ENCODE measurements around the gene ARL15. TPM values are rescaled to one million over a fixed set of nuclear protein-coding genes. Genes with fewer than 3 reads are reported as not detected.

The ARL15 gene
- total RNA-seq, 1 donor from 2014 or later, result 20.3 TPM

- DNase-seq, result no peak
- intact Hi-C loops (cut with DNase I), result no loop called here
- peak; percentile 64 for ATAC-seq (ENCODE audit: poor library complexity)
These were observed 86.1 kb downstream of the ARL15 start for GRCh38 chr5:54224103-54224826.

- intact Hi-C loops (cut with DNase I), result no loop called here
- no peak for ATAC-seq (ENCODE audit: poor library complexity)
- DNase-seq, result no peak
These were observed 88.0 kb downstream of the ARL15 start for GRCh38 chr5:54222336-54222735.

GRCh38 chr5:54221135-54221534 is 89.2 kb downstream of the ARL15 start:
- no peak for ATAC-seq (ENCODE audit: poor library complexity)
- DNase-seq, result no peak
- intact Hi-C loops (cut with DNase I), result no loop called here

GRCh38 chr5:54220230-54221040 is 89.9 kb downstream of the ARL15 start:
- no peak for ATAC-seq (ENCODE audit: poor library complexity)
- DNase-seq, result no peak
- intact Hi-C loops (cut with DNase I), result no loop called here

GRCh38 chr5:54217826-54218503 is 92.4 kb downstream of the ARL15 start:
- intact Hi-C loops (cut with DNase I), result loop anchor here (5.0 kb wide), 2 partner anchors 741 to 1046 kb away; no protein-coding TSS in a partner anchor
- DNase-seq (no peak), ATAC-seq (ENCODE audit: poor library complexity) (peak; percentile 92)

GRCh38 chr5:54215233-54215736 is 95.1 kb downstream of the ARL15 start:
- intact Hi-C loops (cut with DNase I), result loop anchor here (5.0 kb wide), 2 partner anchors 738 to 1043 kb away; no protein-coding TSS in a partner anchor
- DNase-seq (no peak), ATAC-seq (ENCODE audit: poor library complexity) (no peak)

- DNase-seq (no peak), ATAC-seq (ENCODE audit: poor library complexity) (no peak)
- intact Hi-C loops (cut with DNase I), result loop anchor here (5.0 kb wide), 2 partner anchors 737 to 1042 kb away; no protein-coding TSS in a partner anchor
These were observed 95.7 kb downstream of the ARL15 start for GRCh38 chr5:54214722-54215121.

- intact Hi-C loops (cut with DNase I), result no loop called here
These were observed 98.0 kb downstream of the ARL15 start for GRCh38 chr5:54212331-54212730.

GRCh38 chr5:54211912-54212311 is 98.5 kb downstream of the ARL15 start:
- DNase-seq (no peak), ATAC-seq (ENCODE audit: poor library complexity) (no peak)
- intact Hi-C loops (cut with DNase I), result no loop called here

More at GRCh38 chr5:54212331-54212730, 98.0 kb downstream of the ARL15 start:
- no peak for ATAC-seq (ENCODE audit: poor library complexity)
- no peak for DNase-seq

GRCh38 chr5:54207566-54207965 is 102.8 kb downstream of the ARL15 start:
- DNase-seq (no peak), ATAC-seq (ENCODE audit: poor library complexity) (no peak)
- intact Hi-C loops (cut with DNase I), result no loop called here

- intact Hi-C loops (cut with DNase I), result no loop called here
These were observed 103.7 kb downstream of the ARL15 start for GRCh38 chr5:54206580-54207229.

GRCh38 chr5:54205918-54206317 is 104.5 kb downstream of the ARL15 start:
- DNase-seq (no peak), ATAC-seq (ENCODE audit: poor library complexity) (no peak)
- intact Hi-C loops (cut with DNase I), result no loop called here

More at GRCh38 chr5:54206580-54207229, 103.7 kb downstream of the ARL15 start:
- DNase-seq (no peak), ATAC-seq (ENCODE audit: poor library complexity) (no peak)

- intact Hi-C loops (cut with DNase I), result no loop called here
- ATAC-seq (ENCODE audit: poor library complexity) (no peak), DNase-seq (no peak)
These were observed 104.9 kb downstream of the ARL15 start for GRCh38 chr5:54205453-54205852.

GRCh38 chr5:54197018-54197417 is 113.4 kb downstream of the ARL15 start:
- ATAC-seq (ENCODE audit: poor library complexity) (no peak), DNase-seq (no peak)
- intact Hi-C loops (cut with DNase I), result no loop called here

- ATAC-seq (ENCODE audit: poor library complexity) (no peak), DNase-seq (no peak)
- intact Hi-C loops (cut with DNase I), result no loop called here
These were observed 114.7 kb downstream of the ARL15 start for GRCh38 chr5:54195701-54196100.

- no peak for DNase-seq
- peak; percentile 60 for ATAC-seq (ENCODE audit: poor library complexity)
- intact Hi-C loops (cut with DNase I), result no loop called here
These were observed 116.1 kb downstream of the ARL15 start for GRCh38 chr5:54194318-54194717.

- ATAC-seq (ENCODE audit: poor library complexity) (no peak), DNase-seq (no peak)
- intact Hi-C loops (cut with DNase I), result no loop called here
These were observed 122.7 kb downstream of the ARL15 start for GRCh38 chr5:54187694-54188093.

- intact Hi-C loops (cut with DNase I), result no loop called here
- DNase-seq, result peak; percentile 47
- ATAC-seq (ENCODE audit: poor library complexity), result peak; percentile 62
These were observed 123.4 kb downstream of the ARL15 start for GRCh38 chr5:54186912-54187445.

Measured in Right ventricle myocardium superior (tissue), 1 donor.